Fibroblast of skin of left biceps (primary cell): Measurements from ENCODE around the gene ENSA.
"Not testable (repeated sequence)": the region's sequence is repeated elsewhere in the genome, so short reads cannot be mapped to it uniquely, and the experiment has no call there.

Source experiments
- DNase-seq, 2 experiments: peaks; one replicate each; pipeline ENCODE4 v3.0.0-alpha.2; 2013; ENCODE audit warnings: low read depth in 2 of 2

ENSA gene

GRCh38 chr1:150580966-150581365 is 48.4 kb downstream of the ENSA start:
- DNase-seq, result not testable (repeated sequence)

GRCh38 chr1:150579945-150580642 is 49.3 kb downstream of the ENSA start:
- DNase-seq, result no peak

- peak; percentile 92 to 94 for DNase-seq
Observed at GRCh38 chr1:150579110-150579944, 50.1 kb downstream of the ENSA start, which contains the start of gene MCL1. Gene MCL1 (minus strand): TSS chr1:150579610. CDS start chr1:150579530, 80 bp downstream.

GRCh38 chr1:150578272-150579109 is 50.9 kb downstream of the ENSA start:
- DNase-seq, result peak; percentile 79 to 82

GRCh38 chr1:150577557-150578271 is 51.7 kb downstream of the ENSA start:
- no peak for DNase-seq

GRCh38 chr1:150576794-150577556 is 52.4 kb downstream of the ENSA start:
- no peak for DNase-seq

- no peak for DNase-seq
Observed at GRCh38 chr1:150576367-150576711, 53.1 kb downstream of the ENSA start.

- no peak for DNase-seq
Observed at GRCh38 chr1:150575518-150576366, 53.7 kb downstream of the ENSA start.

- no peak for DNase-seq
Observed at GRCh38 chr1:150575072-150575489, 54.3 kb downstream of the ENSA start.

GRCh38 chr1:150574260-150575071 is 54.9 kb downstream of the ENSA start:
- no peak for DNase-seq

- DNase-seq, result not testable (repeated sequence)
Observed at GRCh38 chr1:150573648-150574071, 55.8 kb downstream of the ENSA start.

GRCh38 chr1:150572918-150573647 is 56.3 kb downstream of the ENSA start:
- DNase-seq, result no peak
